Stimulated activated naive B cell treated with anti-CD40 and anti-IgM and Interleukin-4, amounts not matched to agents 10 μg/mL and 1 μg/mL and 100 μg/mL, for 72 hours (primary cell): ENCODE data around the gene SMPDL3A.
"Not testable (repeated sequence)": the region's sequence is repeated elsewhere in the genome, so short reads cannot be mapped to it uniquely, and the experiment has no call there.

ENCODE experiments used
- ATAC-seq, 2 donors: fragments of 150-1000 bp; cut with Tn5 transposase; replicated peaks; 2 replicates each; pipeline ENCODE4 v1.10.0; 2021; ENCODE audit warnings: moderate library complexity in 1 of 2
- DNase-seq: peaks from one replicate; pipeline ENCODE4 v3.0.0; 2021
- H3K27ac Mint-ChIP-seq: one replicate; pipeline ENCODE4 v1.8.0; 2022; ENCODE audit warnings: mild to moderate bottlenecking, mixed read lengths
- H3K27me3 Mint-ChIP-seq, 2 donors: one replicate each; pipeline ENCODE4 v1.8.0; 2022; ENCODE audit warnings: mixed read lengths in 2 of 2
- H3K36me3 Mint-ChIP-seq, 2 donors: one replicate each; pipeline ENCODE4 v1.8.0; 2022; ENCODE audit warnings: mixed read lengths in 2 of 2, mild to moderate bottlenecking in 1 of 2
- H3K4me1 Mint-ChIP-seq, 2 donors: one replicate each; pipeline ENCODE4 v1.8.0; 2022; ENCODE audit warnings: mixed read lengths in 2 of 2, mild to moderate bottlenecking in 1 of 2
- H3K4me3 Mint-ChIP-seq, 2 donors: one replicate each; pipeline ENCODE4 v1.8.0; 2022; ENCODE audit warnings: mild to moderate bottlenecking in 2 of 2, mixed read lengths in 2 of 2, moderate library complexity in 1 of 2
- H3K9me3 Mint-ChIP-seq, 2 donors: one replicate each; pipeline ENCODE4 v1.8.0; 2022; ENCODE audit warnings: mixed read lengths in 2 of 2, mild to moderate bottlenecking in 1 of 2

SMPDL3A gene, protein sequence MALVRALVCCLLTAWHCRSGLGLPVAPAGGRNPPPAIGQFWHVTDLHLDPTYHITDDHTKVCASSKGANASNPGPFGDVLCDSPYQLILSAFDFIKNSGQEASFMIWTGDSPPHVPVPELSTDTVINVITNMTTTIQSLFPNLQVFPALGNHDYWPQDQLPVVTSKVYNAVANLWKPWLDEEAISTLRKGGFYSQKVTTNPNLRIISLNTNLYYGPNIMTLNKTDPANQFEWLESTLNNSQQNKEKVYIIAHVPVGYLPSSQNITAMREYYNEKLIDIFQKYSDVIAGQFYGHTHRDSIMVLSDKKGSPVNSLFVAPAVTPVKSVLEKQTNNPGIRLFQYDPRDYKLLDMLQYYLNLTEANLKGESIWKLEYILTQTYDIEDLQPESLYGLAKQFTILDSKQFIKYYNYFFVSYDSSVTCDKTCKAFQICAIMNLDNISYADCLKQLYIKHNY

DNA sequence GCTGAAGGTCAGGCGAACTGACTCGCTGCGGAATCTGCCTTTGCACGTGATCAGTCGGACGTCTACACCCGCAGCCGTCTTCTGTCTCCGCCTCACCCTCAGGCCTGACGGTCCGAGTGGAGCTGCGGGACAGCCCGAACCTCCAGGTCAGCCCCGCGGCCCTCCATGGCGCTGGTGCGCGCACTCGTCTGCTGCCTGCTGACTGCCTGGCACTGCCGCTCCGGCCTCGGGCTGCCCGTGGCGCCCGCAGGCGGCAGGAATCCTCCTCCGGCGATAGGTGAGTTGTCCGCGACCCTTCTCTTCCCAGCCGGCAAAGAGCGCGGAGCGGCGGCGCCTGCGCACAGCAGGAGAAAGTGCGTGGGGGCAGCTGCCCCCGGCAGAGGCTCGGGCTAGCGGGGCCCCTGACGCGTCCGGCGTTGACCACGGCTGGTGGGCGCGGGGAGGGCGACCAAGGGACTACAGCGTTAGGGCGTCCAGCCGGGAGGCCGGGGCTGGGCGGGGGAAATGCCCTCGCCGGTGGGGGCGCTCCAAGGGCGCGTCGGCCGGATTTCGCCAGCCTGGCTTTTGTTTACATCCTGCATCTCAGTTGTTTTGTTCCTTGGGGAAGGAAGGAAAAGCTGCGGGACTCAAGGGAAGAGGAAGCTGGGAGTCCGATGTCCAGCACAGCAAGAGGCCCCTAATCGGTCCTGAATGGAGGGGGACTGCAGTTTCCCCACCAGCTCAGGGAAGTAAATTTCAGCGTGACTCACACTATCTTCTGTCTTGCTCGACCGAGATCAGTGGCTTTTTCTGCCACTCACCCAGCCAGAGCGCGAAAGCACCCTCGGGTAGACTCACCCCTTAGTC lies at the start of gene SMPDL3A:
TSS of gene SMPDL3A (plus strand) at position 77 of the 846 bp plus-strand sequence. CDS start at position 166, 89 bp downstream.
- peak within 1 kb of the TSS; percentile 83 to 86 for H3K4me3 Mint-ChIP-seq
- peaks cover 16 to 25% of the 10 kb centered on the region in 2 donors for H3K4me1 Mint-ChIP-seq
- peak; percentile 77 to 83 for ATAC-seq
- H3K36me3 Mint-ChIP-seq, result no peaks in the 10 kb centered on the region
- H3K27me3 Mint-ChIP-seq, result peaks cover 29 to 57% of the 10 kb centered on the region in 2 donors
- no peaks in the 10 kb centered on the region for H3K9me3 Mint-ChIP-seq
- peak within 1 kb of the TSS; percentile 47 for H3K27ac Mint-ChIP-seq
- DNase-seq, result peak; percentile 6

- H3K36me3 Mint-ChIP-seq, result no peaks in the 10 kb centered on the region
- ATAC-seq (no peak), DNase-seq (no peak)
- no peaks in the 10 kb centered on the region for H3K9me3 Mint-ChIP-seq
- H3K4me1 Mint-ChIP-seq, result no peaks in the 10 kb centered on the region
- no peaks in the 10 kb centered on the region for H3K27me3 Mint-ChIP-seq
- no peak overlapping the region for H3K27ac Mint-ChIP-seq
- H3K4me3 Mint-ChIP-seq, result no peak overlapping the region
Observed at GRCh38 chr6:122740091-122740490, 49.0 kb upstream of the SMPDL3A start.

DNA sequence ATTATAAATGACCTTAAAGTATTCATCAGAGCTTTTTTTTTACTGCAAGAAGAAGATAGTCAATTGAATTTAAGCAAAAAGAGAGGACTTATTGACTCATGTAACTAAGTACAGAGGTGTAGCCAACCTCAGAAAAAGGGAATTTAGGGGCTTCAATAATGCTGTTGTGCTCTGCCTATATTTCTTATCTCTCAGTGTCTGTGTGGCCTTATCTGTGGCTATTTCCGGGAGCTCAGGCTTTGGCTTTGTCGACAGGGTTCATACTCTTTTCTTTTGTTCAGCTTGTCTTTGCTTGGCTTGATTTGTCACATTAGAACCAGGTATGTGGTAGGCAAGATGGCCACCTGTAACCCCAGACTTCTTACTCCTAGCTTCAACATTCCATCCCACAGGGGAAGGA lies 48.1 kb upstream of the SMPDL3A start:
- Mint-ChIP-seq H3K9me3 (no peaks in the 10 kb centered on the region), H3K36me3 (no peaks in the 10 kb centered on the region), H3K27ac (no peak overlapping the region), H3K4me1 (no peaks in the 10 kb centered on the region), H3K27me3 (no peaks in the 10 kb centered on the region), H3K4me3 (no peak overlapping the region)
- ATAC-seq (no peak), DNase-seq (no peak)

GRCh38 chr6:122744247-122744646 lies 44.8 kb upstream of the SMPDL3A start:
- not testable (repeated sequence) for DNase-seq, H3K4me1 Mint-ChIP-seq

DNA sequence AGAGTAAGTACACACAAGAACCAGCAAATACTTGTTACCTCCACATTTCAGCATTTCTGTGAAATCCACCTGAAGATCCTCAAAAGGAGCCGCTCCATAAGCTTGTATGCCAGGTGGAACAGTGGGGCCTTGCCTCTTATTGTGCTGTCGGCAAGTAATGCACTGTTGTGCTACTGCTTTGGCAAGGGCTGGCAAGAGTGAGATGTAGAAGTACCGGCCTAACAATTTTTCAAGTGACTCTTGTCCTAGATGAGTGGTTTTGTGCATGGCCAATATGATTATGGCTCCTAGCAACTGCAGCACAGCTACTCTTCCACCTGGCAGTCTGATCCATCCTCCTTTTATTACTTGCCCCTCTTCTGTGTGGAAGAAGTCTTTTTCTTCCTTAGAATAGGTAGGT lies 44.2 kb upstream of the SMPDL3A start:
- H3K27ac Mint-ChIP-seq, ATAC-seq, H3K4me1 Mint-ChIP-seq, H3K4me3 Mint-ChIP-seq, H3K36me3 Mint-ChIP-seq, H3K27me3 Mint-ChIP-seq, H3K9me3 Mint-ChIP-seq, DNase-seq: not testable (repeated sequence)

More at GRCh38 chr6:122744247-122744646, 44.8 kb upstream of the SMPDL3A start:
- ATAC-seq, H3K9me3 Mint-ChIP-seq, H3K4me3 Mint-ChIP-seq, H3K36me3 Mint-ChIP-seq, H3K27ac Mint-ChIP-seq, H3K27me3 Mint-ChIP-seq: not testable (repeated sequence)

DNA sequence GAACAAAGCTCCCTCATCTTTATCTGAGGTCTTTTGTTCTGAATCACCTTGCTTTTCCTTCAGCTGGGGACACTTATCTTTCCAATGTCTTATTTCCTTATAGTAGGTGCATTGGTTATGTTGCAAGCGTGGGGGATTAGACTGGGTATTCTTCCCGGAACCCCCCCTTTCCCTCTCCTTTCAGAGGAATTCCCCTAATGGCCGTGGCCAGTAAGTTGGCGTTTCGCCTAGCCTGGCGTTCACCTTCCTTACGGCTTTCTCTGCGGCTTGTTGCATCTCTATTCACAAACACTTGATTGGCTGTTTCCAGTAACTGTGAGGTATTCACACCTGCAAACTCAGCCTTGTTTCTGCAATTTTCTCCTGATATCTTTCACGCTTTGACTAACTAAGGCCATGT lies 42.4 kb upstream of the SMPDL3A start:
- Mint-ChIP-seq H3K4me3 (no peak overlapping the region), H3K27me3 (no peaks in the 10 kb centered on the region), H3K9me3 (peaks cover 4 to 5% of the 10 kb centered on the region in 2 donors), H3K36me3 (peaks cover 0 to 5% of the 10 kb centered on the region in 2 donors), H3K4me1 (peaks cover 5 to 6% of the 10 kb centered on the region in 2 donors), H3K27ac (no peak overlapping the region)
- DNase-seq (no peak), ATAC-seq (no peak)

- Mint-ChIP-seq H3K36me3 (peaks cover 0 to 5% of the 10 kb centered on the region in 2 donors), H3K27me3 (no peaks in the 10 kb centered on the region), H3K9me3 (peaks cover 4 to 5% of the 10 kb centered on the region in 2 donors), H3K4me3 (no peak overlapping the region), H3K4me1 (peaks cover 7 to 9% of the 10 kb centered on the region in 2 donors), H3K27ac (no peak overlapping the region)
- ATAC-seq (no peak), DNase-seq (no peak)
Observed at GRCh38 chr6:122747573-122747972, 41.5 kb upstream of the SMPDL3A start.

DNA sequence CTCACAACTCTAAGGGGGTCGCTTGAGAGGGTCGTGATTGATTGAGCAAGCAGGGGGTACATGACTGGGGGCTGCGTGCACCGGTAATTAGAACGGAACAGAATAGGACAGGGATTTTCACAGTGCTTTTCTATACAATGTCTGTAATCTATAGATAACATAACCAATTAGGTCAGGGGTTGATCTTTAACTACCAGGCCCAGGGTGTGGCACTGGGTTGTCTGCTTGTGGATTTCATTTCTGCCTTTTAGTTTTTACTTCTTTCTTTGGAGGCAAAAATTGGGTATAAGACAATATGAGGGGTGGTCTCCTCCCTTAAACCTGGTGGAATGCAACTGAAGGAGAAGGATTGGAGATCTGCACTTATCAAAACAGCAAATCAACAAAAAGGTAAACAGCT lies 40.1 kb upstream of the SMPDL3A start:
- H3K4me3 Mint-ChIP-seq, H3K4me1 Mint-ChIP-seq, H3K36me3 Mint-ChIP-seq, H3K9me3 Mint-ChIP-seq, H3K27ac Mint-ChIP-seq, H3K27me3 Mint-ChIP-seq, ATAC-seq, DNase-seq: not testable (repeated sequence)

- H3K36me3 Mint-ChIP-seq, result peaks cover 0 to 5% of the 10 kb centered on the region in 2 donors
- peaks cover 7 to 9% of the 10 kb centered on the region in 2 donors for H3K4me1 Mint-ChIP-seq
- peaks cover 4 to 5% of the 10 kb centered on the region in 2 donors for H3K9me3 Mint-ChIP-seq
- H3K27ac Mint-ChIP-seq, result no peak overlapping the region
- DNase-seq (no peak), ATAC-seq (no peak)
- no peaks in the 10 kb centered on the region for H3K27me3 Mint-ChIP-seq
- H3K4me3 Mint-ChIP-seq, result no peak overlapping the region
Observed at GRCh38 chr6:122749451-122750050, 39.5 kb upstream of the SMPDL3A start.

- peaks cover 0 to 5% of the 10 kb centered on the region in 2 donors for H3K36me3 Mint-ChIP-seq
- H3K27ac Mint-ChIP-seq, result no peak overlapping the region
- peaks cover 7 to 9% of the 10 kb centered on the region in 2 donors for H3K4me1 Mint-ChIP-seq
- DNase-seq, result no peak
- H3K9me3 Mint-ChIP-seq, result peaks cover 4 to 5% of the 10 kb centered on the region in 2 donors
- no peak overlapping the region for H3K4me3 Mint-ChIP-seq
- no peaks in the 10 kb centered on the region for H3K27me3 Mint-ChIP-seq
- ATAC-seq, result peak; percentile 34 to 48
Observed at GRCh38 chr6:122751326-122751725, 37.7 kb upstream of the SMPDL3A start.

DNA sequence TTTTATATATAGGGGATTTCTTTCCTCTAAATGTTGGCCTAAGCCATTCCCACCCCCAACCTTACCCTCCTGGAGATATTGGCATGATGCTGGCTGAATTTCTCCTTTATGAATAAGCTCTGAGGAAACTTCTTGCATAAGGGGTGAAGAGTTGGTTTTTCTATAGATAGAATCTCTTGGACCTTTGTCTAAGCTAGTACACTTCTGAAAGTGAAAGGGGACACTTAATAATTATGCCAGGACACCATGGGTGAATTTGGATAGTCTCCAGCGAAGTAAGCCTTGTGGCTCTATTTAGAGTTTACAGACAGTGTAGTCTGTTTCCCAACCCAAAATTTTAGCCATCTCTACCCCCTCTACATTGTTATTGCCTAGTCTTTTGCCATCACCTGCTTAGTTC lies 36.6 kb upstream of the SMPDL3A start:
- Mint-ChIP-seq H3K4me1 (peaks cover 7 to 9% of the 10 kb centered on the region in 2 donors), H3K27me3 (no peaks in the 10 kb centered on the region), H3K9me3 (peaks cover 4 to 5% of the 10 kb centered on the region in 2 donors), H3K27ac (no peak overlapping the region), H3K36me3 (peaks cover 0 to 5% of the 10 kb centered on the region in 2 donors), H3K4me3 (no peak overlapping the region)
- DNase-seq, result no peak
- no peak for ATAC-seq

DNA sequence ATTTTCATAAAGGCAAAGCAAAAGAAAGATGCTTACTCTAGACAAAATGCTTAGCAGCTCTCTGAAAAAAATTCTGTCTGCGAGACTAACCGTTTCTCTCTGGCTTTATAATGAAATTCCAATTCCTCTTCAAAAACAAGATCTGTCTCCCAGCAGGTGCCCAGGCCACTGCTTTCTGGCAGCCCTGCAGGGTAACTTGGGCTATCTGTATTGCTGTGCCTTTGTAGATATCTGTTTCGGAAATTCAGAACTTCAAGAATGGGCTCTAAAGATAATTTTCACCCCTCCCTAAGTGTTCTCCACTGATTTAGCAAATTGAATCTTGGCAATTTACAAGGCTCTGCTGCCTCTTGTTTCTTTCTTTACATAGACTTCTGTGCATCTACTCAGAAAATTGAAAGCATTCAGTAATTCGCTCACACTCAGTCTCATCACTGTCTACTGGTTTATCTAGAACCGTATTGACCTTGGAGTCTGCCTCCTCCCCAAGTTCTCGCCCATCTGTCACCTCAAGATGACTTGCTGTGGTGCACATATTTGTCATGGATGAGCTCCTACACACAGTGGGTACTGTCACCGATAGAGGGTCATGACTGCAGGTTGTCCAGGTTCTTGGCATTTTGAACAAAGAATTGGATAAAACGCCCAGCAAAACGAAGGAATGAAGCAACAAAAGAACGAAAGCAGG lies 35.9 kb upstream of the SMPDL3A start:
- H3K36me3 Mint-ChIP-seq, result peaks cover 0 to 4% of the 10 kb centered on the region in 2 donors
- no peak overlapping the region for H3K27ac Mint-ChIP-seq
- H3K9me3 Mint-ChIP-seq, result peaks cover 4% of the 10 kb centered on the region in 2 donors
- no peaks in the 10 kb centered on the region for H3K27me3 Mint-ChIP-seq
- ATAC-seq (no peak), DNase-seq (no peak)
- no peak overlapping the region for H3K4me3 Mint-ChIP-seq
- H3K4me1 Mint-ChIP-seq, result peaks cover 7 to 9% of the 10 kb centered on the region in 2 donors

GRCh38 chr6:122753688-122754056 lies 35.4 kb upstream of the SMPDL3A start:
- H3K27ac Mint-ChIP-seq, result no peak overlapping the region
- ATAC-seq (no peak), DNase-seq (no peak)
- H3K4me3 Mint-ChIP-seq, result no peak overlapping the region
- H3K4me1 Mint-ChIP-seq, result peaks cover 7 to 9% of the 10 kb centered on the region in 2 donors
- H3K27me3 Mint-ChIP-seq, result no peaks in the 10 kb centered on the region
- no peaks in the 10 kb centered on the region for H3K36me3 Mint-ChIP-seq
- H3K9me3 Mint-ChIP-seq, result peaks cover 0 to 1% of the 10 kb centered on the region in 2 donors
